Measurements from ENCODE around the gene MEPCE. TPM values are rescaled to one million over a fixed set of nuclear protein-coding genes. Genes with fewer than 3 reads are reported as not detected.

Gene MEPCE
- total and polyA plus RNA-seq, 9 of the 15 experiments (the other 6 are each of a cell fraction or from before 2014, with no cell fraction given) = 10.9 to 76.3 (median 44.1) TPM

DNA sequence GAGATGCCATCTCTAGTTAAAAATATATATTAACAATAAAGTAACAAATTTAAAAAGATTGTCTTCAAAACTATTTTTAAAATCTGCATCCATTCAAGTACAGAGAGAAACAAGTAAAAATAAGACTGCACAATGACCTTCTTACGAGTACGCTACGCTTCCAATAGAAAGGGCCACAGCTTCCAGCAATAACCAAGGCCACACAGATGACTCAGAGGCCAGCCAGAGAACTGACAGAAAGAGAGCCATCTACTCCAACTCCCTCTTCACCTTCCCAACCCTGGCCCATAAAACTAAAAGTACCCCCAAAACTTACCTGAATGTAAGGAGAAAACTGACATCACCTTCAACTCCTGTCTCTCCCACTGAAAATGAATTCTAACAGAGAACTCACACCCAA lies 29.6 kb upstream of the MEPCE start (continued):
- TF ChIP-seq ZNF324 (CRISPR knock-in tag; IDR thresholded peaks at IDR 0.05) (no peak), NFATC3 (IDR thresholded peaks at IDR 0.05) (no peak)
- TF ChIP-seq, protein P1, sequence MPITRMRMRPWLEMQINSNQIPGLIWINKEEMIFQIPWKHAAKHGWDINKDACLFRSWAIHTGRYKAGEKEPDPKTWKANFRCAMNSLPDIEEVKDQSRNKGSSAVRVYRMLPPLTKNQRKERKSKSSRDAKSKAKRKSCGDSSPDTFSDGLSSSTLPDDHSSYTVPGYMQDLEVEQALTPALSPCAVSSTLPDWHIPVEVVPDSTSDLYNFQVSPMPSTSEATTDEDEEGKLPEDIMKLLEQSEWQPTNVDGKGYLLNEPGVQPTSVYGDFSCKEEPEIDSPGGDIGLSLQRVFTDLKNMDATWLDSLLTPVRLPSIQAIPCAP (CRISPR knock-in tag; IDR thresholded peaks at IDR 0.05; ENCODE audit: borderline replicate concordance) = no peak
- TF ChIP-seq, protein P2, sequence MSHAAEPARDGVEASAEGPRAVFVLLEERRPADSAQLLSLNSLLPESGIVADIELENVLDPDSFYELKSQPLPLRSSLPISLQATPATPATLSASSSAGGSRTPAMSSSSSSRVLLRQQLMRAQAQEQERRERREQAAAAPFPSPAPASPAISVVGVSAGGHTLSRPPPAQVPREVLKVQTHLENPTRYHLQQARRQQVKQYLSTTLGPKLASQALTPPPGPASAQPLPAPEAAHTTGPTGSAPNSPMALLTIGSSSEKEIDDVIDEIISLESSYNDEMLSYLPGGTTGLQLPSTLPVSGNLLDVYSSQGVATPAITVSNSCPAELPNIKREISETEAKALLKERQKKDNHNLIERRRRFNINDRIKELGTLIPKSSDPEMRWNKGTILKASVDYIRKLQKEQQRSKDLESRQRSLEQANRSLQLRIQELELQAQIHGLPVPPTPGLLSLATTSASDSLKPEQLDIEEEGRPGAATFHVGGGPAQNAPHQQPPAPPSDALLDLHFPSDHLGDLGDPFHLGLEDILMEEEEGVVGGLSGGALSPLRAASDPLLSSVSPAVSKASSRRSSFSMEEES (CRISPR knock-in tag; IDR thresholded peaks at IDR 0.05) = no peak
- TF ChIP-seq, protein P3, sequence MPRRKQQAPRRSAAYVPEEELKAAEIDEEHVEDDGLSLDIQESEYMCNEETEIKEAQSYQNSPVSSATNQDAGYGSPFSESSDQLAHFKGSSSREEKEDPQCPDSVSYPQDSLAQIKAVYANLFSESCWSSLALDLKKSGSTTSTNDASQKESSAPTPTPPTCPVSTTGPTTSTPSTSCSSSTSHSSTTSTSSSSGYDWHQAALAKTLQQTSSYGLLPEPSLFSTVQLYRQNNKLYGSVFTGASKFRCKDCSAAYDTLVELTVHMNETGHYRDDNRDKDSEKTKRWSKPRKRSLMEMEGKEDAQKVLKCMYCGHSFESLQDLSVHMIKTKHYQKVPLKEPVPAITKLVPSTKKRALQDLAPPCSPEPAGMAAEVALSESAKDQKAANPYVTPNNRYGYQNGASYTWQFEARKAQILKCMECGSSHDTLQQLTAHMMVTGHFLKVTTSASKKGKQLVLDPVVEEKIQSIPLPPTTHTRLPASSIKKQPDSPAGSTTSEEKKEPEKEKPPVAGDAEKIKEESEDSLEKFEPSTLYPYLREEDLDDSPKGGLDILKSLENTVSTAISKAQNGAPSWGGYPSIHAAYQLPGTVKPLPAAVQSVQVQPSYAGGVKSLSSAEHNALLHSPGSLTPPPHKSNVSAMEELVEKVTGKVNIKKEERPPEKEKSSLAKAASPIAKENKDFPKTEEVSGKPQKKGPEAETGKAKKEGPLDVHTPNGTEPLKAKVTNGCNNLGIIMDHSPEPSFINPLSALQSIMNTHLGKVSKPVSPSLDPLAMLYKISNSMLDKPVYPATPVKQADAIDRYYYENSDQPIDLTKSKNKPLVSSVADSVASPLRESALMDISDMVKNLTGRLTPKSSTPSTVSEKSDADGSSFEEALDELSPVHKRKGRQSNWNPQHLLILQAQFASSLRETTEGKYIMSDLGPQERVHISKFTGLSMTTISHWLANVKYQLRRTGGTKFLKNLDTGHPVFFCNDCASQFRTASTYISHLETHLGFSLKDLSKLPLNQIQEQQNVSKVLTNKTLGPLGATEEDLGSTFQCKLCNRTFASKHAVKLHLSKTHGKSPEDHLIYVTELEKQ (CRISPR knock-in tag; IDR thresholded peaks at IDR 0.05) = no peak
